Measurements from ENCODE around the gene P2RX1. TPM values are rescaled to one million over a fixed set of nuclear protein-coding genes. Genes with fewer than 3 reads are reported as not detected.
A peak's percentile ranks its signal among the peaks of the same experiment; 100 is the strongest.

Gene P2RX1
- total RNA-seq, 3 donors from 2014 or later, result 2.5 to 4.9 (median 3.5) TPM

GRCh38 chr17:3897731-3898130 is 18.5 kb downstream of the P2RX1 start:
- H3K9me3 ChIP-seq, result no peaks in the 10 kb centered on the region
- H3K4me3 ChIP-seq, result no peak overlapping the region
- no peaks in the 10 kb centered on the region for H3K36me3 ChIP-seq (ENCODE audit: low read depth)
- no peak for TF ChIP-seq CTCF (IDR thresholded peaks at IDR 0.05)
- intact Hi-C loops (cut with DNase I, micrococcal nuclease), result no loop called here
- ATAC-seq (no peak), DNase-seq (no peak)
- peaks cover 31% of the 10 kb centered on the region for H3K4me1 ChIP-seq (ENCODE audit: low read depth)

- intact Hi-C loops (cut with DNase I, micrococcal nuclease), result no loop called here
- Histone ChIP-seq H3K4me3 (no peak overlapping the region), H3K9me3 (no peaks in the 10 kb centered on the region), H3K36me3 (ENCODE audit: low read depth) (no peaks in the 10 kb centered on the region), H3K4me1 (ENCODE audit: low read depth) (peaks cover 33% of the 10 kb centered on the region)
- DNase-seq, result no peak
- no peak for ATAC-seq
- TF ChIP-seq CTCF (IDR thresholded peaks at IDR 0.05), result no peak
These were observed 19.4 kb downstream of the P2RX1 start for GRCh38 chr17:3896968-3897235.

GRCh38 chr17:3896108-3896967 is 19.9 kb downstream of the P2RX1 start:
- ATAC-seq (no peak), DNase-seq (no peak)
- intact Hi-C loops (cut with DNase I, micrococcal nuclease), result no loop called here

GRCh38 chr17:3895354-3895753 is 20.9 kb downstream of the P2RX1 start:
- intact Hi-C loops (cut with DNase I, micrococcal nuclease), result no loop called here
- H3K4me1 ChIP-seq (ENCODE audit: low read depth), result peaks cover 39% of the 10 kb centered on the region
- H3K9me3 ChIP-seq, result no peaks in the 10 kb centered on the region
- ATAC-seq, result no peak
- H3K36me3 ChIP-seq (ENCODE audit: low read depth), result no peaks in the 10 kb centered on the region
- H3K4me3 ChIP-seq, result no peak overlapping the region
- DNase-seq, result peak in 1 of 3 donors; percentile 53
- no peak for TF ChIP-seq CTCF (IDR thresholded peaks at IDR 0.05)

More at GRCh38 chr17:3896108-3896967, 19.9 kb downstream of the P2RX1 start:
- Histone ChIP-seq H3K36me3 (ENCODE audit: low read depth) (no peaks in the 10 kb centered on the region), H3K9me3 (no peaks in the 10 kb centered on the region), H3K4me3 (no peak overlapping the region), H3K4me1 (ENCODE audit: low read depth) (peaks cover 38% of the 10 kb centered on the region)
- no peak for TF ChIP-seq CTCF (IDR thresholded peaks at IDR 0.05)

GRCh38 chr17:3894911-3895343 is 21.3 kb downstream of the P2RX1 start:
- peak in 2 of 3 donors; percentile 68 to 73 for DNase-seq
- Histone ChIP-seq H3K4me1 (ENCODE audit: low read depth) (peaks cover 39% of the 10 kb centered on the region), H3K4me3 (no peak overlapping the region), H3K36me3 (ENCODE audit: low read depth) (no peaks in the 10 kb centered on the region), H3K9me3 (no peaks in the 10 kb centered on the region)
- peak; percentile 47 for ATAC-seq
- no peak for TF ChIP-seq CTCF (IDR thresholded peaks at IDR 0.05)
- intact Hi-C loops (cut with DNase I, micrococcal nuclease), result no loop called here
